ENCODE data around the gene MAST4.

DNA sequence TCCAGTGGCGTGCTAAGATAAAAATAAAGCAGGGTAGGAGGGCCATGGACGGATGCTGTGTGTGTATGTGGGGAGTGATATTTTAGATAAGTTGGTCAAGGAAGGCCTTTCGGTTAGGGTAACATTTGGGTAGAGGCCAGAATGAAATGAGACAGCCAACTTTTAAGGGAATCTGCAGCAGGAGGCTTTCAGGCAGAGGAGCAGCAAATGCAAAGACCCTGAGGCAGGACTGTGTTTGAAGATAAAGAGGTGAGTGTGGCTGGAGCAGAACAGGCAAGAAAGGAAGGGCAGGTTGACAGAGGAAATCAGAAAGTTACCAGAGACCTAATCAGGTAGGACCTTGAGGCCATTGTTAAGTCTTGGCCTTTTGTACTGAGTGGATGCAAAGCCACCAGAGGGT lies 106.2 kb downstream of the MAST4 start:
- TF ChIP-seq, protein P1, sequence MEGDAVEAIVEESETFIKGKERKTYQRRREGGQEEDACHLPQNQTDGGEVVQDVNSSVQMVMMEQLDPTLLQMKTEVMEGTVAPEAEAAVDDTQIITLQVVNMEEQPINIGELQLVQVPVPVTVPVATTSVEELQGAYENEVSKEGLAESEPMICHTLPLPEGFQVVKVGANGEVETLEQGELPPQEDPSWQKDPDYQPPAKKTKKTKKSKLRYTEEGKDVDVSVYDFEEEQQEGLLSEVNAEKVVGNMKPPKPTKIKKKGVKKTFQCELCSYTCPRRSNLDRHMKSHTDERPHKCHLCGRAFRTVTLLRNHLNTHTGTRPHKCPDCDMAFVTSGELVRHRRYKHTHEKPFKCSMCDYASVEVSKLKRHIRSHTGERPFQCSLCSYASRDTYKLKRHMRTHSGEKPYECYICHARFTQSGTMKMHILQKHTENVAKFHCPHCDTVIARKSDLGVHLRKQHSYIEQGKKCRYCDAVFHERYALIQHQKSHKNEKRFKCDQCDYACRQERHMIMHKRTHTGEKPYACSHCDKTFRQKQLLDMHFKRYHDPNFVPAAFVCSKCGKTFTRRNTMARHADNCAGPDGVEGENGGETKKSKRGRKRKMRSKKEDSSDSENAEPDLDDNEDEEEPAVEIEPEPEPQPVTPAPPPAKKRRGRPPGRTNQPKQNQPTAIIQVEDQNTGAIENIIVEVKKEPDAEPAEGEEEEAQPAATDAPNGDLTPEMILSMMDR (conservative IDR thresholded peaks at IDR 0.05; ENCODE audit: low read length): no peak
- TF ChIP-seq EZH2phosphoT487 (IDR thresholded peaks at IDR 0.05; ENCODE audit: borderline replicate concordance, low read depth, low read length): no peak
